Activated CD4-positive, alpha-beta T cell treated with anti-CD3 and anti-CD28 coated beads for 48 hours (primary cell): ENCODE data around the gene POLDIP3.

Experiments used
- DNase-seq: peaks from one replicate; pipeline ENCODE4 v3.0.0-alpha.2; 2020

The POLDIP3 gene

GRCh38 chr22:42642806-42643633 is 28.3 kb upstream of the POLDIP3 start:
- no peak for DNase-seq

- no peak for DNase-seq
Measured at GRCh38 chr22:42641801-42642413, 27.2 kb upstream of the POLDIP3 start.

- no peak for DNase-seq
Measured at GRCh38 chr22:42639541-42640241, 25.0 kb upstream of the POLDIP3 start.

- no peak for DNase-seq
Measured at GRCh38 chr22:42637555-42637954, 22.9 kb upstream of the POLDIP3 start.

DNA sequence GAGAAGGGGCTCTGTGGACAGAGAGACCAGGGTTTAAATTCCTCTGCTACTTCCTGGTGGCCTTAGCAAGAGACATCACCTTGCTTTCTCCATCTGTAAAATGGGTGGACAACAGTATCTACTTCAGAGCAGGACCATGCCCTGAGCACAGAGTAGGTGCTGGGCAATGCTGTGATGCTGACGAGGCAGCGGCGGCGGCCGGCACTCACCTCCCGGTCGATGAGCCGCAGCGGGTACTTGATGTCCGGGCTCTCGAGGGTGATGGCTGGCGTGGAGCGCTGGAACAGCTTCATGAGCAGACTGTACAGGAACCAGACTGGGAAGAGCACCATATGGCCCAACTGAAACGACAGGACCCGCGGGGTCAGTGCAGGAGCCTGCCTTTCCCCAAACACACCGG is 21.8 kb upstream of the POLDIP3 start:
- DNase-seq: no peak

DNA sequence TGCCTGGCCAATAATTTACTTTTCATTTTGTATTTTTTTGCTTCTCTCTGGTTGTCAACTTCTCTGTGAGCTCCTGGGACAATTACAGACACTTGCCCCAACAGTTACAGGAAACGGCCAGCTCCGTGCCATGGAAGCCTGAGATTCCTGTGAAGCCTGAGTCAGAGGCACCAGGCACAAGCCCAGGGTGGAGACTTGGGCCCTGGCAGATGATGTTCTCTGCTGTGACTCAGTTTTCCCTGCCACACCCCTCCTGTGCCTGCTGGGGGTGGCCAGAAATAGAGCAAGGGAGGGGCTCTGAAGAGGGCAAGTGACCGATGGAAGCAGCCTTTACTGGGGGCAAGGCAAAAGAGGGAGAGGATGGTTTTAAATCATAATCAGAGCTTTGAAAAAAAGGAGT is 20.8 kb upstream of the POLDIP3 start:
- DNase-seq: peak; percentile 34

DNA sequence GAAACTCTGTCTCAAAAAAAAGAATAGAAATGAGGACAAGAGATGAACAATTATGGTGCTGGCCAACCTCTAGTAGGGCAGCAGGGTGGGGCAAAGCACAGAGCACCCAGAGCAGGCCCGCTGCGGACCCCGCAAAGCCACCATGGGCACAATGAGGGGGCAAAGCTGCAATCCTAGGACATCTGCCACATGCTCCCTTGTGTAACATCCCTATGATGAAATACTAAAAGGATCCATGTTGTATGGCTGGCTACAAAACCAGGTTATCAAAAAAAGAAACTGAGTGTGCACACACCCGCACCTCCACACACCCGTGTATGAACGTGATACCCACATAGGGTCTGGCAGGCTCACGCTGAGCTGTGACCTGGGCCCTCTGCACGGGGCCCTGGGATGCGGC is 18.3 kb upstream of the POLDIP3 start:
- no peak for DNase-seq

DNA sequence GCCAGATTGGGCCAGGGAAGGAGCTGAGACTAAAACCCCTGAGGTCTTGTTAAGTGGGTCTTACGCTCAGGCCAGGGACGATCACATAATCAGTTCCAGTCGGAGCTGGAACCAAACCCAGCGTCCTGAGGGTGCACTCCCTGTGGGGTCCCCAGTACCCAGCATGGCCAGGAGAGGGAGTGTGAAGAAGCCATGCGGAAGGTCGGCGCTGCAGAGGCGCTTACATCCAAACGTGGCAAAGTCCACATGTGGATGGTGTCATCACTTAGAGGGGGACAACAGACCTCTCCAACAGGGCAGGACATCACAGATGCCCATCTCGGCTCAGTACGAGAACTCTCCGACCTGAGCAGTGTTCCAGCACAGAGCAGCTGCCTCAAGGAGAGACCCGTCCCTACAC is 17.4 kb upstream of the POLDIP3 start:
- no peak for DNase-seq

DNA sequence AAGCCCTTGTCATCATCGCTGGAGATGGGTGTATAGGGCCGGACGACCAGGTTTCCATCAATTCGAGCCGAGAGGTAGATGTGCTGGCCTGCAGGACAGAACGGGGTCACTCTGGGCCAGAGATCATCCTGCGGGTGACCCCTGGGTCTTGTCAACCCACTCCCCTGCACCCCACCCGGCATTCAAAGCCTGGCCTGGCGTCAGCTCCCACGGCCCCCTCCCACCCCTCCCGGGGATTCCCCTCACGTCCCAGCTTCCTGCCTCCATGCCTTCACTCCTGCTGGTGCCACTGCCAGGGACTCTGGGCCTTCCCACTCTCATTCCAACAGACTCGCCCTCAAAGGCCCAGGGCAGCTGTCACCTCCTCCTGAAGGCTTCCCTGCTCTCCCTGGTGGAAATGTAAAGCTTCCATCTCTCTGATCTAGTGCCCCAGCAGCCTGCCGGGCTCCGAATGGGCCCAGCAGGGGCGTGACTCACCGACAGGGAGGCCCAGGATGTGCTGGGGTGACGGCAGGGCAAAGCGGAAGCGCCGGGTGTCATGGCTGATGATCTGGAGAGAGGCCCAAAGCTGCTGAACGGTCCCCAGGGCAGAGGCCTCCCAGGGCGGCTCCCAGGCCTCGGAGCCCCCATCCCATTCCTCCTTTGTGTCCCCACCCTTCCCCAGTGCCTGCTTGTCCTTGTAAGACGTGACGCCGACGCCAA is 16.4 kb upstream of the POLDIP3 start:
- DNase-seq: no peak

DNA sequence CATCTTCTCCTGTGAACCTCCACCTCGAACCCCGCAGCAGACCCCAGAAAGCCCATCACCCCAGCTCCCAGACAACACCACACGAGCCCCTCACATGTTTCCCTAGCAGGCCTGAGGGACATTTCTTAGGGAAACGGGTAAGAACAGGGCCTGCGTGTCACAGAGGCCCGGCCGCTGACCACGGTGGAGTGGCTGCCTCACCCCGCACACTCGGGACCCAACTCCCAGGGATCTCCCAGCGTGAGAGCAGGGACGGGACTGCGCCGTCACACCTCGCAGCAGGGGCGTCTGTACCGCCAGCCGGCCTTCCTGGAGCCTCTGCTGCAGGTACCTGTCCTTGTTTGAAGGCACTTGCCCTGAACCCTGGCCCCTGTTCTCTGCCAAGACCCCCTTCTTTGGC is 15.5 kb upstream of the POLDIP3 start:
- no peak for DNase-seq

DNA sequence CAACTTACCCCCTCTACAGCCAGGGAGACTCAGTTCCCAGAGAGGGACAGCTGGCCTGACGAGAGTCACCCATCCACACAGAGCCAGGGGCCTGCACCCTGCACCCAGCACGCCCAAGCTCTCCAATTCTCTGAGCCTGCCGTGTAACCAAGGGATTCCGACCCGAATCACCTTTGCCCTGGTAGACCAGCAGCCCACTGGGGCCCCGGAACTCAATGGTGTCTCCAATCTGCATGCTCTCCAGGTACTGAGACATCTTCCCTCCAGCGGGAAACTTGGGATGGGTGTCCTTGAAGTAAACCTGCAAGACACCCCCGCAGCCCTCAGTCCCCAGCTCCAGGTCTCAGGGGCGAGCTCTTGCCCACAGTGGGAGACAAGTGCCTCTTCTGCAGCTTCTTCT is 13.3 kb upstream of the POLDIP3 start:
- DNase-seq: no peak

DNA sequence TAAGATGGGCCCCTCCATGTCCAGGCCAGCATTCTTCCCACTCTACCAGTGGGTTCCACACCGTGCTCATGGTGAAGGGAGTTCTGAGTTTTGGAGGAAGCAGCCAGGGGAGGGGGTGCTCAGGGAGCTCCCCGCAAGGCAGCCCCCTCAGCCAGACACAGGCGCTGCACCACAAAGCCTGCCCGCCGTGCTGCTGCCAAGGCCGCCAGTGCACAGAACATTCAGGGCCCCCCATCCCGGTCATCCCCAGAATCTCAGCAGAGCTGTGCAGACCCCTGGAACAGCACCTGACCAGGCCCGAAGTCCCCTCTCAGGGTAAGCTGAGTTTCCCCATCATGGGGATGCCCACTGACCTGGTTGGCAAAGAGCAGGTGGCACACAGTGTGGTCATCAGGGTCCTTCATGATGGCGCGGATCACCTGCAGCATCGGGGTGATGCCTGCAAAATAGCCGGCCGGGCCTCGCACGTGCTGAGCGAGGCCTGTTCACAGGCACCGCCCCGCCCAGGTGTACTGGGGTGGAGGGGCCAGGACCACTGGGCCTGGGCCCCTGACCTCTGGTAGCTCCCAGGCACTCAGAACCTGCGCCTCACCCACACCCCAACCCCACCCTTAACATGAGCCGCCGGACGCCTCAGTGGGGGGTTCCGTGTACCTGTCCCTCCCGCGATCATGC is 12.4 kb upstream of the POLDIP3 start:
- DNase-seq: no peak

GRCh38 chr22:42626431-42626830 is 11.7 kb upstream of the POLDIP3 start:
- no peak for DNase-seq

DNA sequence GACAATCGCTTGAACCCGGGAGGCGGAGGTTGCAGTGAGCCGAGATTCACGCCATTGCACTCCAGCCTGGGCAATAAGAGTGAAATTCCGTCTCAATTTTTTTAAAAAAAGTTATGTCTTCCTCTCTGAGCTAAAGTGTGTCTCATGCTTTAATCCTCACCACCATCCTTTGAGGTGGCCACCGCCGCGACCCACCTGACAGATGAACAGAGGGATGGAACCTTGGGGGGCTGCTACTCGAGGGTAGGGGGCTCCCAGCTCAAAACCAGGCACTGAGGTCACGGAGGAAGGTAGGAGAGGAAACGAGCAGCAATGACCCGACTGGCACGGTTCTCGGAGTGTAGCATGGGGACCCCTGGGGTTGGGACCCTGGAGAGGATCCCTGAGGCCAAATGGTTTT is 10.7 kb upstream of the POLDIP3 start:
- DNase-seq: no peak

DNA sequence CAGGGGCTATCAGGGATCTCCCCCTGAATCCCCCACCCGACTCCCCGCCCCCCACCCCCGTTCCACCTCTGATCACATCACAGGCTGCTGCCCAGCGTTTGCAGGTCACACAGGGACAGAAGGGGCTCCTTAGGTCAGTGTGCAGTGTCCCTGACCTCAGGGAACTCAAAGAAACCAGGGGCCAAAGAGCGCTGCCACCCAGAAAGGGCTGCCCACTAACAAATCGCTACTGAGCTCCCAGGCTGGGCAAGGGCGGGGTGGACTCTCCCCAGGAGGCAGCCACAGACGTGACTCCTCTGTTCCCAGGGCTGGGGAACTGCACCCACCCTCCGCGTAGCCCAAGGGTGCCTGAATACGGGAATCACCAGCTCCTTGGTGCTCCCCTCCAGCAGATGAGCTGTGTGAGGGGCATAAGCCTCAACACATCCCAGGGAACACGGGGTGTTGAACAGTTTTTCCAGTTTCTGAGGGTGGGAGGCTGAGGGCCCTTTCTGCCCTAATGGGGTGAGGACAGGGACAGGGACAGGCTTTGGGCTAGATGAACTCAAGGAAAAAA is 9.9 kb upstream of the POLDIP3 start:
- DNase-seq: no peak

DNA sequence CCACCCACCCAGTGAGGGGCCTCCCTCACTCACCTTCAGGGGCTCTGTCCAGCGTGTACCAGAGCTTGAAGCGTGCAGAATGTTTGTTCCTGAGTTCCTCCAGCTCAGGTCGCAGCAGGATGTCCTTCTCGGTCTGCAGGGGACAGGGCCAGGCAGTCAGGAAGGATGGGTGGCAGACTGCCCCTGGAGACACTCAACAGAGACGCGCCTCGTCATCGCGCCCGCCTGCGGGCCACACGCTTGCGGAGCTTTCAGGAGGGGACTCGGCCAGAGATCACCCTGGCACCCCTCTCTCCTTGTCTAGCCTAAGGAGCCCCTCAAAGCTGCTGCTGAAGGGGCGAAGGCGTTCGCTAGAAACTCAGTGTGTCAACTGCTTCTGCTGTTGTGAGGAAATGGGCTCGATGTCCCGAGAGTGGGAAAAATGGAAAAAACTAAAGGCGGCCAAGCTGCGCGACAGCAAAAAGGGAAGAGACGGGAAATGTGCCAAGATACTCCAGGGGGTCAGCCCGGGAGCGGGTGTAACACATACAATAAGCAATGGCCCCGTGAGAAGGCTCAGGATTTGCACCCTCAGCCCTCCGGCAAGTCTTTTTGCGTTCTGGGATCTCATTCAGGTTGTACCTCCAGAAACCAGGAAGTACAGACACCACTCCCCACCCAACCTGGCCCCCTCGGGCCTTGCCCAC is 9.2 kb upstream of the POLDIP3 start:
- DNase-seq: no peak

GRCh38 chr22:42623301-42623751 is 8.6 kb upstream of the POLDIP3 start:
- DNase-seq: no peak

GRCh38 chr22:42622061-42622710 is 7.5 kb upstream of the POLDIP3 start:
- no peak for DNase-seq

GRCh38 chr22:42621505-42622002 is 6.9 kb upstream of the POLDIP3 start:
- peak; percentile 66 for DNase-seq

DNA sequence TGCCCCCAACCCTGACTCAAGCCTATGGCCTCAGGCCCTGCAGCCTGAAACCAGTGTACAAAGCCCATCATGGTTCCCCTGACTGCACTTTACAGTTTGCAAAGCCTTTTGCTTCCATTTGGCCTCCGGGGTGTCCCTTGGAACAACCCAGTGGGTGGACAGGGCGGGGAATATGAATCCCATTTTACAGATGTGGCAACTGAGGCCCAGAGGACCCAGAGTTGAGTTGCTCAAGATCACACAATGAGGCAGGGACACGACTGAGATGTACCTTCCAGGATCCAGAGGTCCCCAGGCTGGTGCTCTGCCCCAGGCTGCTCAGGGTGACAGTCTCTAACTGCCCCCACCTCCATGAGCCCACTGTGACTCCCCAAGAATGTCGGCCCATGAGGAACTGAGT is 5.4 kb upstream of the POLDIP3 start:
- DNase-seq: no peak
